Measurements from ENCODE around the gene FOXP1. TPM values are rescaled to one million over a fixed set of nuclear protein-coding genes. Genes with fewer than 3 reads are reported as not detected.

Gene FOXP1
- total and polyA plus RNA-seq, 2 donors from 2014 or later, result 6.7 to 87.2 TPM

- no peak for FAIRE-seq
Measured at GRCh38 chr3:71559021-71559420, 24.5 kb downstream of the FOXP1 start.

GRCh38 chr3:71554649-71555048 is 28.9 kb downstream of the FOXP1 start:
- H3K27me3 ChIP-seq (ENCODE audit: control insufficient read depth, insufficient read depth, low read length), result no peaks in the 10 kb centered on the region
- no peak overlapping the region for H3K9ac ChIP-seq (ENCODE audit: low read length in 3 of 3)
- intact Hi-C loops (cut with DNase I), result no loop called here
- DNase-seq (no peak), FAIRE-seq (no peak)
- H3K27ac ChIP-seq (ENCODE audit: low read depth in 2 of 2, low read length in 2 of 2), result no peak overlapping the region
- TF ChIP-seq CTCF (IDR thresholded peaks at IDR 0.05; ENCODE audit: borderline replicate concordance, extremely low read depth, insufficient read depth), result no peak
- no peaks in the 10 kb centered on the region for H3K9me3 ChIP-seq (ENCODE audit: control insufficient read depth in 2 of 3, insufficient read depth in 1 of 3, low read length in 3 of 3)
- no peaks in the 10 kb centered on the region for H3K4me1 ChIP-seq (ENCODE audit: control insufficient read depth in 2 of 3, insufficient read depth in 2 of 3, low read depth in 1 of 3, low read length in 3 of 3)
- H3K4me3 ChIP-seq (ENCODE audit: low read length in 3 of 3), result no peak overlapping the region
- no peaks in the 10 kb centered on the region for H3K36me3 ChIP-seq (ENCODE audit: control insufficient read depth in 2 of 3, insufficient read depth in 3 of 3, low read length in 3 of 3)

More at GRCh38 chr3:71559021-71559420, 24.5 kb downstream of the FOXP1 start:
- Histone ChIP-seq H3K4me1 (ENCODE audit: control insufficient read depth in 2 of 3, insufficient read depth in 2 of 3, low read depth in 1 of 3, low read length in 3 of 3) (no peaks in the 10 kb centered on the region), H3K27me3 (ENCODE audit: control insufficient read depth, insufficient read depth, low read length) (no peaks in the 10 kb centered on the region), H3K4me3 (ENCODE audit: low read length in 3 of 3) (no peak overlapping the region), H3K9ac (ENCODE audit: low read length in 3 of 3) (no peak overlapping the region), H3K9me3 (ENCODE audit: control insufficient read depth in 2 of 3, insufficient read depth in 1 of 3, low read length in 3 of 3) (no peaks in the 10 kb centered on the region), H3K36me3 (ENCODE audit: control insufficient read depth in 2 of 3, insufficient read depth in 3 of 3, low read length in 3 of 3) (no peaks in the 10 kb centered on the region), H3K27ac (ENCODE audit: low read depth in 2 of 2, low read length in 2 of 2) (no peak overlapping the region)
- intact Hi-C loops (cut with DNase I), result no loop called here
- no peak for DNase-seq
- TF ChIP-seq CTCF (IDR thresholded peaks at IDR 0.05; ENCODE audit: borderline replicate concordance, extremely low read depth, insufficient read depth), result no peak

GRCh38 chr3:71551311-71551919 is 32.1 kb downstream of the FOXP1 start:
- Histone ChIP-seq H3K9me3 (ENCODE audit: control insufficient read depth in 2 of 3, insufficient read depth in 1 of 3, low read length in 3 of 3) (no peaks in the 10 kb centered on the region), H3K4me1 (ENCODE audit: control insufficient read depth in 2 of 3, insufficient read depth in 2 of 3, low read depth in 1 of 3, low read length in 3 of 3) (no peaks in the 10 kb centered on the region), H3K36me3 (ENCODE audit: control insufficient read depth in 2 of 3, insufficient read depth in 3 of 3, low read length in 3 of 3) (no peaks in the 10 kb centered on the region), H3K27ac (ENCODE audit: low read depth in 2 of 2, low read length in 2 of 2) (no peak overlapping the region), H3K4me3 (ENCODE audit: low read length in 3 of 3) (no peak overlapping the region), H3K27me3 (ENCODE audit: control insufficient read depth, insufficient read depth, low read length) (no peaks in the 10 kb centered on the region), H3K9ac (ENCODE audit: low read length in 3 of 3) (no peak overlapping the region)
- intact Hi-C loops (cut with DNase I), result no loop called here
- DNase-seq (no peak), FAIRE-seq (no peak)
- no peak for TF ChIP-seq CTCF (IDR thresholded peaks at IDR 0.05; ENCODE audit: borderline replicate concordance, extremely low read depth, insufficient read depth)

- Histone ChIP-seq H3K36me3 (ENCODE audit: control insufficient read depth in 2 of 3, insufficient read depth in 3 of 3, low read length in 3 of 3) (no peaks in the 10 kb centered on the region), H3K27me3 (ENCODE audit: control insufficient read depth, insufficient read depth, low read length) (no peaks in the 10 kb centered on the region), H3K4me1 (ENCODE audit: control insufficient read depth in 2 of 3, insufficient read depth in 2 of 3, low read depth in 1 of 3, low read length in 3 of 3) (no peaks in the 10 kb centered on the region), H3K9ac (ENCODE audit: low read length in 3 of 3) (no peak overlapping the region), H3K4me3 (ENCODE audit: low read length in 3 of 3) (no peak overlapping the region), H3K9me3 (ENCODE audit: control insufficient read depth in 2 of 3, insufficient read depth in 1 of 3, low read length in 3 of 3) (no peaks in the 10 kb centered on the region), H3K27ac (ENCODE audit: low read depth in 2 of 2, low read length in 2 of 2) (no peak overlapping the region)
- no peak for TF ChIP-seq CTCF (IDR thresholded peaks at IDR 0.05; ENCODE audit: borderline replicate concordance, extremely low read depth, insufficient read depth)
- intact Hi-C loops (cut with DNase I), result no loop called here
- FAIRE-seq, result no peak
- no peak for DNase-seq
Measured at GRCh38 chr3:71549951-71550350, 33.6 kb downstream of the FOXP1 start.
